Lower leg skin (tissue), 3 donors: Measurements from ENCODE around the gene SPSB1.

Experiments
- POLR2A ChIP-seq, 2 donors: fragments of 450-650 bp; IDR thresholded peaks; one replicate each; pipeline ENCODE4 v1.6.1; 2016 to 2017; ENCODE audit warnings: antibody characterized with exemption in 2 of 2, mild to moderate bottlenecking in 1 of 2, moderate library complexity in 1 of 2
- TF ChIP-seq, protein P1 (sequence below), 3 donors: fragments of 450-650 bp; IDR thresholded peaks; one replicate each; pipeline ENCODE4 v1.5.1; 2016; ENCODE audit warnings: antibody characterized with exemption in 3 of 3, mild to moderate bottlenecking in 3 of 3, moderate library complexity in 2 of 3

DNA sequence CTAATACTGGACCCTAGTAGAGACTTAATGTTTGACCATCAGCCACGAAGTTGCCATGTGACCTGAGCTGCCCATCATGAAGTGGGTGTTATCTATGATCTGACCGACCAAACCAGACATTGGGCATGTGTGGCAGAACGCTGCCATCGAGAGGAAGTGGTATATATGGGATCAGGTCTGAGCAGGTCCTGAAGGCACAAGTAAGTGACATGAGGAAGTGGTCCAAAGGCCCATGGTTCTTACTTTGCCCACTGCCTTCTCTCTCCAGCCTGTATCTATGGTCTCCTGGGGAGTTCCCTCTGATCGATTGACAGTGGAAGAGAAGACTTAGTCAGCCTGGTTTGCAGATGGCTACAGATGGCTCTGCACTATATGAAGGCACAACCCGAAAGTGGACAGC is 7.9 kb downstream of the SPSB1 start:
- TF ChIP-seq, protein P1, sequence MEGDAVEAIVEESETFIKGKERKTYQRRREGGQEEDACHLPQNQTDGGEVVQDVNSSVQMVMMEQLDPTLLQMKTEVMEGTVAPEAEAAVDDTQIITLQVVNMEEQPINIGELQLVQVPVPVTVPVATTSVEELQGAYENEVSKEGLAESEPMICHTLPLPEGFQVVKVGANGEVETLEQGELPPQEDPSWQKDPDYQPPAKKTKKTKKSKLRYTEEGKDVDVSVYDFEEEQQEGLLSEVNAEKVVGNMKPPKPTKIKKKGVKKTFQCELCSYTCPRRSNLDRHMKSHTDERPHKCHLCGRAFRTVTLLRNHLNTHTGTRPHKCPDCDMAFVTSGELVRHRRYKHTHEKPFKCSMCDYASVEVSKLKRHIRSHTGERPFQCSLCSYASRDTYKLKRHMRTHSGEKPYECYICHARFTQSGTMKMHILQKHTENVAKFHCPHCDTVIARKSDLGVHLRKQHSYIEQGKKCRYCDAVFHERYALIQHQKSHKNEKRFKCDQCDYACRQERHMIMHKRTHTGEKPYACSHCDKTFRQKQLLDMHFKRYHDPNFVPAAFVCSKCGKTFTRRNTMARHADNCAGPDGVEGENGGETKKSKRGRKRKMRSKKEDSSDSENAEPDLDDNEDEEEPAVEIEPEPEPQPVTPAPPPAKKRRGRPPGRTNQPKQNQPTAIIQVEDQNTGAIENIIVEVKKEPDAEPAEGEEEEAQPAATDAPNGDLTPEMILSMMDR (IDR thresholded peaks at IDR 0.05) = no peak
- no peak for TF ChIP-seq POLR2A (IDR thresholded peaks at IDR 0.05)
